Activated naive CD4-positive, alpha-beta T cell treated with anti-CD3 and anti-CD28 coated beads for 36 hours (primary cell): ENCODE measurements around the gene ENTHD1. TPM values are rescaled to one million over a fixed set of nuclear protein-coding genes. Genes with fewer than 3 reads are reported as not detected.
A peak's percentile ranks its signal among the peaks of the same experiment; 100 is the strongest.

ENCODE experiments used
- CTCF ChIA-PET: fragments of 350-600 bp; sonication (Branson Sonifier 250); formaldehyde crosslinking; loops from one replicate; lab custom pipeline; 2021; ENCODE audit warnings: antibody characterized with exemption; lab: Charles Lee
- DNase-seq: peaks from one replicate; pipeline ENCODE4 v3.0.0-alpha.2; 2020
- H3K27ac Mint-ChIP-seq: one replicate; pipeline ENCODE4 v1.8.0; 2021; ENCODE audit warnings: mild to moderate bottlenecking, mixed read lengths
- H3K27me3 Mint-ChIP-seq: one replicate; pipeline ENCODE4 v1.8.0; 2021; ENCODE audit warnings: low read depth, mixed read lengths
- H3K36me3 Mint-ChIP-seq: one replicate; pipeline ENCODE4 v1.8.0; 2021; ENCODE audit warnings: low read depth, mixed read lengths
- H3K4me1 Mint-ChIP-seq: one replicate; pipeline ENCODE4 v1.8.0; 2021; ENCODE audit warnings: low read depth, mixed read lengths
- H3K4me3 Mint-ChIP-seq: one replicate; pipeline ENCODE4 v1.8.0; 2021; ENCODE audit warnings: mild to moderate bottlenecking, moderate library complexity, mixed read lengths
- H3K9me3 Mint-ChIP-seq: one replicate; pipeline ENCODE4 v1.8.0; 2021; ENCODE audit warnings: mixed read lengths
- intact Hi-C: fragments of 100-400 bp; cut with micrococcal nuclease; formaldehyde crosslinking; loops from one replicate; pipeline ENCODE4 v1.15.1; 2023
- total RNA-seq, 2 experiments: library from RNA; stranded (reverse); gene quantifications; one replicate each; pipeline ENCODE4 v1.2.3, GENCODE V29; 2021

ENTHD1 gene
- total RNA-seq, 2 experiments from 2014 or later, result 0.64 to 0.81 TPM

GRCh38 chr22:39924286-39924685 is 30.7 kb upstream of the ENTHD1 start:
- CTCF ChIA-PET, result interaction anchor here (0.8 to 3.2 kb wide), 4 partner anchors 9 to 101 kb away, joined by 3 to 17 read pairs (median 8); no protein-coding TSS in a partner anchor
- H3K27ac Mint-ChIP-seq, result no peak overlapping the region

DNA sequence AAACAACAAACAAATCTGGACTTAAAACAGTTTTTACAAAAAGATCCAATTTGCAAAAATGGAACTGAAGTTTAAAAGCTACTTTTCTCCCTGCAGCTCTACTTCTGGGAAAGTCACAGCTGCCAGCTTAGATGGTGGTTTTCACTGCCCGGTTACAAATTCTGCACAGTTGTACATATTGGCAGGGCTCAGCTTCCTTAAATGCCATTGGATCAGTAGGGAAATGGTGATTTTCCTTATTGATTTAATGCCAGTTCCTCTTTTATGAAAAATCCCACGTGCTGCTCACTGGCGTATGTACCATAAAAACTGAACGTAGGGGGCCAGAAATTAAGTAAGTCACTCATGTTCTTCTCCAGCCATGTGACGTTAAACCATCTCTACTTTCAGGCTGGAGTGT is 30.1 kb upstream of the ENTHD1 start:
- peak; percentile 6 for DNase-seq
- Mint-ChIP-seq H3K27ac (no peak overlapping the region), H3K4me3 (no peak overlapping the region), H3K4me1 (peaks cover 64% of the 10 kb centered on the region), H3K36me3 (peaks cover 2% of the 10 kb centered on the region), H3K27me3 (no peaks in the 10 kb centered on the region), H3K9me3 (no peaks in the 10 kb centered on the region)
- intact Hi-C loops, result no loop called here
- CTCF ChIA-PET, result interaction anchor here (0.7 to 2.2 kb wide), 6 partner anchors 9 to 101 kb away, joined by 3 to 9 read pairs (median 4); no protein-coding TSS in a partner anchor

More at GRCh38 chr22:39924286-39924685, 30.7 kb upstream of the ENTHD1 start:
- no peaks in the 10 kb centered on the region for H3K27me3 Mint-ChIP-seq
- H3K36me3 Mint-ChIP-seq, result peaks cover 2% of the 10 kb centered on the region
- H3K4me1 Mint-ChIP-seq, result peaks cover 62% of the 10 kb centered on the region
- intact Hi-C loops, result no loop called here
- peak; percentile 4 for DNase-seq
- H3K4me3 Mint-ChIP-seq, result no peak overlapping the region
- H3K9me3 Mint-ChIP-seq, result no peaks in the 10 kb centered on the region

GRCh38 chr22:39920134-39920743 is 26.7 kb upstream of the ENTHD1 start:
- H3K27me3 Mint-ChIP-seq, result no peaks in the 10 kb centered on the region
- intact Hi-C loops, result loop anchor here (1.0 to 2.0 kb wide), 3 partner anchors 9 to 15 kb away; no protein-coding TSS in a partner anchor
- H3K9me3 Mint-ChIP-seq, result no peaks in the 10 kb centered on the region
- H3K4me1 Mint-ChIP-seq, result peaks cover 86% of the 10 kb centered on the region
- peak overlapping the region; percentile 94 for H3K27ac Mint-ChIP-seq
- CTCF ChIA-PET, result interaction anchor here (0.8 to 2.4 kb wide), 5 partner anchors 10 to 17 kb away, joined by 3 to 11 read pairs (median 6); no protein-coding TSS in a partner anchor
- no peaks in the 10 kb centered on the region for H3K36me3 Mint-ChIP-seq
- H3K4me3 Mint-ChIP-seq, result peak overlapping the region; percentile 75
- DNase-seq, result peak; percentile 71

DNA sequence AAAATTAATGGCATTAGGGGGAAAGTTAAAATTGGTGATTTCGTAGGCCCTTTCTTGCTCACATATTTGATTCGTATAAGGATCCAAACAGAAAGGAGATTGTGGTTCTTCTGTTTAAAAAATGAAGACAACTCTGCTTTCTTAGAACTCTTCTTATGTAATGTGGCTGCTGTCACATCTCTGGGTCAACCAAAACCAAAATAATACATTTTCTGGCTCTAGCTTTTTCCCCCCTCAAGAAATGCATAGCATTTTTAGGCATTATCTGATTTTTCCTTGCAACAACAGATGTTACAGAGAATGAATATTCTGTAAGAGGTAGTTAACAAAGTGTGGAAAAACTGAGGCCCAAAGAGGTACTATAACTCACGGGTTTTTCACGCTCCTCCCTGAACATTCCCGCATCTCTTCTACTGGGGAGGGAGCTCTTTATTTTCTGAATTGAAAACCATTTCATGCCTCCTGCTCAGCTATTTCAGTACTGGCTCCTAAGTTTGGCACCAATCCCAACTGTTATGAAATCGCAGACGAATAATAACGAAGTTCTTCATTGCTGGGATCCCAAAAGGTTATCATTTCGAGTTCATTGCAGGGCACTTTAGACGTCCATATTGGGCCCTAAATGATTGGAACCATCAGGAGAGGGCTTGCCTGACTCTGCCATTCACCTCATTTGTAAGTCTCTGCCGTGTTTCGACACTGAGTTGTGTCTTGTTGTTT is 24.4 kb upstream of the ENTHD1 start:
- H3K36me3 Mint-ChIP-seq, result no peaks in the 10 kb centered on the region
- H3K27me3 Mint-ChIP-seq, result no peaks in the 10 kb centered on the region
- peaks cover 83% of the 10 kb centered on the region for H3K4me1 Mint-ChIP-seq
- no peak for DNase-seq
- H3K4me3 Mint-ChIP-seq, result peak overlapping the region; percentile 69
- CTCF ChIA-PET, result interaction anchor here (0.6 to 4.2 kb wide), 6 partner anchors 9 to 25 kb away, joined by 3 to 35 read pairs (median 3); no protein-coding TSS in a partner anchor
- intact Hi-C loops, result no loop called here
- H3K27ac Mint-ChIP-seq, result peak overlapping the region; percentile 93
- H3K9me3 Mint-ChIP-seq, result no peaks in the 10 kb centered on the region

GRCh38 chr22:39917197-39917643 is 23.7 kb upstream of the ENTHD1 start:
- Mint-ChIP-seq H3K9me3 (no peaks in the 10 kb centered on the region), H3K4me1 (peaks cover 83% of the 10 kb centered on the region), H3K4me3 (peak overlapping the region; percentile 69), H3K27ac (peak overlapping the region; percentile 93), H3K27me3 (no peaks in the 10 kb centered on the region), H3K36me3 (no peaks in the 10 kb centered on the region)
- intact Hi-C loops, result no loop called here
- no peak for DNase-seq
- CTCF ChIA-PET, result interaction anchor here (1.4 to 4.2 kb wide), 4 partner anchors 8 to 16 kb away, joined by 3 to 35 read pairs (median 11); no protein-coding TSS in a partner anchor

- Mint-ChIP-seq H3K27ac (peak overlapping the region; percentile 63), H3K4me3 (peak overlapping the region; percentile 33), H3K36me3 (no peaks in the 10 kb centered on the region), H3K9me3 (no peaks in the 10 kb centered on the region), H3K27me3 (no peaks in the 10 kb centered on the region), H3K4me1 (peaks cover 86% of the 10 kb centered on the region)
- CTCF ChIA-PET, result interaction anchor here (0.7 to 4.2 kb wide), 5 partner anchors 11 to 108 kb away, joined by 3 to 35 read pairs (median 5); no protein-coding TSS in a partner anchor
- intact Hi-C loops, result no loop called here
- DNase-seq, result no peak
These were observed 22.9 kb upstream of the ENTHD1 start for GRCh38 chr22:39916496-39916895.

- intact Hi-C loops, result no loop called here
- H3K27me3 Mint-ChIP-seq, result no peaks in the 10 kb centered on the region
- peak overlapping the region; percentile 90 for H3K27ac Mint-ChIP-seq
- no peak for DNase-seq
- peaks cover 85% of the 10 kb centered on the region for H3K4me1 Mint-ChIP-seq
- CTCF ChIA-PET, result interaction anchor here (0.6 to 4.2 kb wide), 4 partner anchors 12 to 109 kb away, joined by 3 to 35 read pairs (median 12); no protein-coding TSS in a partner anchor
- H3K9me3 Mint-ChIP-seq, result no peaks in the 10 kb centered on the region
- peak overlapping the region; percentile 71 for H3K4me3 Mint-ChIP-seq
- H3K36me3 Mint-ChIP-seq, result no peaks in the 10 kb centered on the region
These were observed 21.8 kb upstream of the ENTHD1 start for GRCh38 chr22:39915295-39915726.

DNA sequence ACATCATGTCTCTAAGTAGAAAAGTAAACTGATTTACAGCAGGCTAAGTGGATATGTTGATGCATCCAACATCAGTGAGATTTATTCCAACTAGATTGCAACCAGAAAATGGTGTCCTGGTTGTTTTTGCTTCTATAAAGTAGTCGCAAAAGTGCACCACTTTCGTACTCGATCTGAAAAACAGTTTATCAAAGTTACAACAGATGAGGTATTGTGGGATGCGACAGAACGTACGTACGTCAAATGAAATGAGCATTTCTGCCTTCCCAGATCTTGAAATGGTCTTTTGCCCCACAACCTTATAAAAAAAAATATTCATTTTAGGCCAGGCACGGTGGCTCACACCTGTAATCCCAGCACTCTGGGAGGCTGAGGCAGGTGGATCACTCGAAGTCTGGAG is 21.0 kb upstream of the ENTHD1 start:
- peak overlapping the region; percentile 38 for H3K4me3 Mint-ChIP-seq
- CTCF ChIA-PET, result interaction anchor here (0.6 to 4.2 kb wide), 3 partner anchors 8 to 19 kb away, joined by 3 to 35 read pairs (median 19); no protein-coding TSS in a partner anchor
- no peaks in the 10 kb centered on the region for H3K27me3 Mint-ChIP-seq
- H3K36me3 Mint-ChIP-seq, result no peaks in the 10 kb centered on the region
- intact Hi-C loops, result no loop called here
- H3K4me1 Mint-ChIP-seq, result peaks cover 85% of the 10 kb centered on the region
- peak overlapping the region; percentile 100 for H3K27ac Mint-ChIP-seq
- no peak for DNase-seq
- H3K9me3 Mint-ChIP-seq, result no peaks in the 10 kb centered on the region

GRCh38 chr22:39913886-39914285 is 20.3 kb upstream of the ENTHD1 start:
- intact Hi-C loops, result no loop called here
- Mint-ChIP-seq H3K36me3 (no peaks in the 10 kb centered on the region), H3K27ac (peak overlapping the region; percentile 100), H3K4me3 (peak overlapping the region; percentile 38), H3K27me3 (no peaks in the 10 kb centered on the region), H3K9me3 (no peaks in the 10 kb centered on the region), H3K4me1 (peaks cover 89% of the 10 kb centered on the region)
- CTCF ChIA-PET, result interaction anchor here (0.7 to 4.2 kb wide), 4 partner anchors 9 to 19 kb away, joined by 3 to 35 read pairs (median 4); no protein-coding TSS in a partner anchor
- DNase-seq, result no peak

DNA sequence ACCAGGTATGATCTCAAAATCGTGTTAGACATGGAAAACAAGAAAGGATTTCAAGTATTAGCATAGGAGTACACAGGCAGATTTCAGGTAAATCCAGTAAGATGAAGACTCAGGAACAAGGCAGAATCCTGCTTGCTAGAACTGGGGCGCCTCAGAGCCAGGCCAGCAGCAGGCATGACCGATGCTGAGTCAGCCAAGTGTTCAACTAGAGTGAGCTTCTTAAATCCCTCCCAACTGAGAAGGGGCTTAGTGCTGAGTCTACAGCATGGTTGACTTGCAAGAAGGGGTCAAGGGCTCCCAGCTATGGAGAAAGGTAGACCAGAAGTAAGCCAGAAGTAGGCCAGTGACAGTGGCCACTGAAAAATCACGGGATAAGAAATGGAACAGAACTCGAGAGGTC is 19.8 kb upstream of the ENTHD1 start:
- no peaks in the 10 kb centered on the region for H3K36me3 Mint-ChIP-seq
- intact Hi-C loops, result no loop called here
- no peaks in the 10 kb centered on the region for H3K9me3 Mint-ChIP-seq
- no peaks in the 10 kb centered on the region for H3K27me3 Mint-ChIP-seq
- DNase-seq, result no peak
- peak overlapping the region; percentile 100 for H3K27ac Mint-ChIP-seq
- H3K4me3 Mint-ChIP-seq, result peak overlapping the region; percentile 38
- peaks cover 89% of the 10 kb centered on the region for H3K4me1 Mint-ChIP-seq
- CTCF ChIA-PET, result interaction anchor here (1.0 to 1.6 kb wide), 5 partner anchors 8 to 379 kb away, joined by 3 to 5 read pairs (median 4); no protein-coding TSS in a partner anchor

DNA sequence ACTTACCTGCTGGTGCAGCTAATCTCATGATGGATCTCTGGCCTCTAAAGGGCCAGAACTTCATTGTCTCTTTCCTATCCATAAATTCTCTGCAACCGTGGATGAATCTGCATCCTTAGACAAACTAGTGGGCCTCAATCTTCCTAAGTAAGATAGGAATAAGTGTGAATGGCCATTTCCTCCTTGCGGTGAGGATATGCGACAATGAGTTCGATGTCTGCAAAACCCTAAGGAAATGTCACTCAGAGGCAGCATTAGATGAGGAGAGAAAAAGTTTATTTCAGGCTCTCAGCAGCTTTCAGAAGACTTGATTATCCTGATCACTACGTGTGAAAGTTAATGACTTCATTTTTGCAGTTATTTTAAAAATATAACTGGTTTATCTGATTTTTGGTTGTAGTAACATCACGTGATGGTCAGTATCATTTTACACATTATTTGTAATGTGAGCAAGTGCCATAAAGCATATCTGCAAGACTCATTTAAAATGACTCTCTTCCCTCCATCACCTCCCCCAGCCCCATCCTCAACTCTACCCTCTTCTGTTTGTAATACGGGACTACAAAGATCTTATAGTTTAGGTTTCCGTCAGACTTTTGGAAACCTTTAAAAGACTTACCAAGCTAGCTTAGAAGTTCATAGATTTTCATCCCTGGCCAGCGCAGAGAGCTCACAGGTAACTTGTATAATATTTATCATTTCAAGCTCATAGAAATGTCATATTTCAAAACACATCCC is 17.5 kb upstream of the ENTHD1 start:
- peak overlapping the region; percentile 77 for H3K4me3 Mint-ChIP-seq
- no peaks in the 10 kb centered on the region for H3K27me3 Mint-ChIP-seq
- H3K36me3 Mint-ChIP-seq, result no peaks in the 10 kb centered on the region
- peak overlapping the region; percentile 100 for H3K27ac Mint-ChIP-seq
- H3K9me3 Mint-ChIP-seq, result no peaks in the 10 kb centered on the region
- intact Hi-C loops, result loop anchor here (1.0 to 2.0 kb wide), 4 partner anchors 8 to 435 kb away; partner anchors contain the start of gene ADSL
- CTCF ChIA-PET, result interaction anchor here (0.6 to 1.7 kb wide), 6 partner anchors 8 to 130 kb away, joined by 3 to 9 read pairs (median 6); no protein-coding TSS in a partner anchor
- DNase-seq, result peak; percentile 54
- peaks cover 74% of the 10 kb centered on the region for H3K4me1 Mint-ChIP-seq
